Lung (tissue), 12 donors: ENCODE results near the gene AHCY. TPM values are rescaled to one million over a fixed set of nuclear protein-coding genes. Genes with fewer than 3 reads are reported as not detected.

Experiments
- ATAC-seq: fragments of 200-7000 bp; cut with Tn5 transposase; one replicate; pipeline ENCODE4 v1.9.1; 2020; ENCODE audit warnings: moderate number of reproducible peaks; ENCODE audit not compliant: insufficient read depth, low FRiP score
- DNase-seq, 3 donors: peaks; one replicate each; pipeline ENCODE4 v3.0.0-alpha.2; 2013 to 2017
- H3K27ac ChIP-seq, 2 donors: one replicate each; pipeline ENCODE4 v1.5.1; 2013; ENCODE audit warnings: mild to moderate bottlenecking in 2 of 2, moderate library complexity in 2 of 2, control low read depth in 1 of 2, inconsistent platforms in 1 of 2, low read depth in 1 of 2, low read length in 1 of 2
- H3K27me3 ChIP-seq, 3 donors: one replicate each; pipeline ENCODE4 v1.5.1; 2013; ENCODE audit warnings: low read length in 2 of 3; ENCODE audit not compliant: control insufficient read depth in 3 of 3, insufficient read depth in 3 of 3
- H3K36me3 ChIP-seq, 4 donors: one replicate each; pipeline ENCODE4 v1.5.1; 2013; ENCODE audit warnings: low read length in 4 of 4, mild to moderate bottlenecking in 1 of 4, moderate library complexity in 1 of 4; ENCODE audit not compliant: control insufficient read depth in 4 of 4, insufficient read depth in 4 of 4
- H3K4me1 ChIP-seq, 5 donors: one replicate each; pipeline ENCODE4 v1.5.1; 2013; ENCODE audit warnings: low read length in 5 of 5, mild to moderate bottlenecking in 2 of 5, moderate library complexity in 1 of 5; ENCODE audit not compliant: control insufficient read depth in 5 of 5, insufficient read depth in 5 of 5
- H3K4me3 ChIP-seq: one replicate; pipeline ENCODE4 v1.5.1; 2013; ENCODE audit warnings: mild to moderate bottlenecking, control low read depth, moderate library complexity
- H3K9ac ChIP-seq, 2 donors: one replicate each; pipeline ENCODE4 v1.5.1; 2013; ENCODE audit warnings: low read length in 2 of 2, control low read depth in 1 of 2; ENCODE audit not compliant: insufficient read depth in 1 of 2
- H3K9me3 ChIP-seq, 4 donors: one replicate each; pipeline ENCODE4 v1.5.1; 2013; ENCODE audit warnings: low read length in 3 of 4, mild to moderate bottlenecking in 1 of 4, moderate library complexity in 1 of 4; ENCODE audit not compliant: control insufficient read depth in 4 of 4, insufficient read depth in 3 of 4
- CTCF ChIP-seq: IDR thresholded peaks from 2 replicates; pipeline ENCODE4 v1.5.1; 2012; ENCODE audit warnings: mild to moderate bottlenecking; ENCODE audit errors: control extremely low read depth, extremely low read depth
- WGBS, 2 donors: extraction: QIAGEN DNeasy Blood & Tissue Kit; methylation state at CpG; one replicate each; pipeline ENCODE4 v1.1.7; 2013; 5-methylcytosine and 5-hydroxymethylcytosine counted together
- polyA plus RNA-seq, 2 donors: library from polyadenylated mRNA; stranded (reverse); fragments of 200-250 nt; gene quantifications; one replicate each; pipeline ENCODE4 v1.2.1, GENCODE V29; 2013
- total RNA-seq, 2 donors: library from RNA; depleted of rRNA in 1 of 2; stranded (reverse); fragments of >200 nt in 1 of 2; gene quantifications; one replicate each; pipeline ENCODE4 v1.2.1, GENCODE V29; 2014 to 2021
- donor health status: control.
- donor health status: control.
- donor health status: Bipolar disorder and iron deficiency.
- donor health status: healthy.
- donor health status: DM: yes; HTN: yes; CAD: no.

Gene AHCY
- total and polyA plus RNA-seq, 4 donors: 40.2 to 116 (median 105) TPM

GRCh38 chr20:34337982-34338726 lies 35.0 kb upstream of the AHCY start:
- no peaks in the 10 kb centered on the region for H3K27me3 ChIP-seq
- H3K27ac ChIP-seq: no peak overlapping the region
- 86 to 93% methylated on average over 15 of the region's 15 CpGs for WGBS, 2 donors
- DNase-seq (no peak), ATAC-seq (no peak)
- H3K9ac ChIP-seq: no peak overlapping the region
- no peaks in the 10 kb centered on the region for H3K9me3 ChIP-seq
- H3K4me1 ChIP-seq: no peaks in the 10 kb centered on the region
- no peak overlapping the region for H3K4me3 ChIP-seq
- no peaks in the 10 kb centered on the region for H3K36me3 ChIP-seq
- no peak for TF ChIP-seq CTCF

GRCh38 chr20:34337544-34337943 lies 34.4 kb upstream of the AHCY start:
- no peak for TF ChIP-seq CTCF
- Histone ChIP-seq H3K9me3 (no peaks in the 10 kb centered on the region), H3K4me3 (no peak overlapping the region), H3K36me3 (no peaks in the 10 kb centered on the region), H3K27ac (no peak overlapping the region), H3K9ac (no peak overlapping the region), H3K27me3 (no peaks in the 10 kb centered on the region), H3K4me1 (no peaks in the 10 kb centered on the region)
- WGBS, 2 donors: 55 to 79% methylated on average over 1 of the region's 1 CpG
- ATAC-seq: no peak
- no peak for DNase-seq

GRCh38 chr20:34334654-34335407 lies 31.7 kb upstream of the AHCY start:
- Histone ChIP-seq H3K36me3 (no peaks in the 10 kb centered on the region), H3K27ac (no peak overlapping the region), H3K4me3 (no peak overlapping the region), H3K27me3 (no peaks in the 10 kb centered on the region), H3K9me3 (no peaks in the 10 kb centered on the region), H3K4me1 (no peaks in the 10 kb centered on the region), H3K9ac (no peak overlapping the region)
- WGBS, 2 donors: 81 to 86% methylated on average over 5 of the region's 5 CpGs
- TF ChIP-seq CTCF: no peak
- ATAC-seq (no peak), DNase-seq (no peak)
